Fibroblast of lung (primary cell): ENCODE results near the gene TOLLIP. TPM values are rescaled to one million over a fixed set of nuclear protein-coding genes. Genes with fewer than 3 reads are reported as not detected.
A peak's percentile ranks its signal among the peaks of the same experiment; 100 is the strongest.

Source experiments
- DNase-seq, 2 donors: peaks; one replicate each; pipeline versions ENCODE4 v3.0.0 to v3.0.0-alpha.2; 2010; ENCODE audit warnings: low read depth in 2 of 2
- H2AFZ ChIP-seq: 2 replicates; pipeline ENCODE4 v1.5.1; 2012; ENCODE audit warnings: low read length, control low read depth, inconsistent platforms
- H3K27ac ChIP-seq: 2 replicates; pipeline ENCODE4 v1.5.1; 2011; ENCODE audit warnings: low read length, control low read depth; ENCODE audit not compliant: insufficient read depth
- H3K27me3 ChIP-seq: 2 replicates; pipeline ENCODE4 v1.5.1; 2011; ENCODE audit warnings: mild to moderate bottlenecking, low read length; ENCODE audit not compliant: control insufficient read depth, insufficient read depth
- H3K36me3 ChIP-seq: 2 replicates; pipeline ENCODE4 v1.5.1; 2011; ENCODE audit warnings: low read length; ENCODE audit not compliant: control insufficient read depth, insufficient read depth
- H3K4me1 ChIP-seq: 2 replicates; pipeline ENCODE4 v1.5.1; 2011; ENCODE audit warnings: low read length; ENCODE audit not compliant: control insufficient read depth, insufficient read depth; ENCODE audit errors: extremely low read depth
- H3K4me2 ChIP-seq: 2 replicates; pipeline ENCODE4 v1.5.1; 2011; ENCODE audit warnings: low read length, control low read depth; ENCODE audit not compliant: insufficient read depth; ENCODE audit errors: extremely low read depth
- H3K4me3 ChIP-seq, 4 experiments: fragments of 200-600 bp in 1 of 4; sonication (generic) in 1 of 4; replicated peaks in 1 of 4; 2 replicates each; pipeline ENCODE4 v1.5.1; 2011 to 2016; ENCODE audit warnings: low read length in 4 of 4, low read depth in 3 of 4, mild to moderate bottlenecking in 3 of 4, control low read depth in 2 of 4, inconsistent platforms in 1 of 4, mixed read lengths in 1 of 4; ENCODE audit not compliant: insufficient read depth in 1 of 4; ENCODE audit errors: control extremely low read depth in 1 of 4
- H3K79me2 ChIP-seq: 2 replicates; pipeline ENCODE4 v1.5.1; 2012; ENCODE audit warnings: mild to moderate bottlenecking, low read length, inconsistent platforms; ENCODE audit not compliant: control insufficient read depth, insufficient read depth
- H3K9ac ChIP-seq: 2 replicates; pipeline ENCODE4 v1.5.1; 2011; ENCODE audit warnings: mild to moderate bottlenecking, low read length, control low read depth; ENCODE audit not compliant: insufficient read depth
- H3K9me3 ChIP-seq: 2 replicates; pipeline ENCODE4 v1.5.1; 2012; ENCODE audit warnings: low read depth, low read length; ENCODE audit not compliant: control insufficient read depth, insufficient read depth
- H4K20me1 ChIP-seq: 2 replicates; pipeline ENCODE4 v1.5.1; 2011; ENCODE audit warnings: low read length; ENCODE audit not compliant: control insufficient read depth, insufficient read depth; ENCODE audit errors: extremely low read depth
- CTCF ChIP-seq, 2 donors: IDR thresholded peaks in 1 of 2; conservative IDR thresholded peaks in 1 of 2; 1 replicate in 1 of 2; 2 replicates in 1 of 2; pipeline ENCODE4 v1.5.1; 2011 to 2012; ENCODE audit warnings: low read length in 2 of 2, control low read depth in 1 of 2, inconsistent platforms in 1 of 2, low read depth in 1 of 2, mild to moderate bottlenecking in 1 of 2
- EZH2 ChIP-seq: IDR thresholded peaks from 2 replicates; pipeline ENCODE4 v1.5.1; 2012; ENCODE audit warnings: low read length, control low read depth, mild to moderate bottlenecking; ENCODE audit errors: missing control alignments
- polyA plus RNA-seq, 2 donors: library from polyadenylated mRNA; depleted of rRNA in 1 of 2; stranded (reverse) in 1 of 2; unstranded in 1 of 2; fragments of >200 nt; gene quantifications; 2 replicates each; pipeline ENCODE4 v1.2.1, GENCODE V29; 2011 to 2012; ENCODE audit warnings: missing spikeins in 1 of 2
- total RNA-seq: library from RNA; depleted of rRNA; stranded (reverse); fragments of >200 nt; gene quantifications from 2 replicates; pipeline ENCODE4 v1.2.1, GENCODE V29; 2014

TOLLIP gene
- total and polyA plus RNA-seq, 2 donors (not counting 1 experiment from before 2014, with no cell fraction given): 28.4 to 34.6 TPM

- no peaks in the 10 kb centered on the region for H3K9me3 ChIP-seq
- TF ChIP-seq CTCF (conservative IDR thresholded peaks at IDR 0.05 in 1 of 2, IDR thresholded peaks at IDR 0.05 in 1 of 2; ENCODE audit: low read depth in 1 of 2, low read length in 2 of 2): no peak
- TF ChIP-seq EZH2: no peak
- H3K79me2 ChIP-seq: no peaks in the 10 kb centered on the region
- H3K27me3 ChIP-seq: no peaks in the 10 kb centered on the region
- no peaks in the 10 kb centered on the region for H3K36me3 ChIP-seq
- DNase-seq: no peak
- no peaks in the 10 kb centered on the region for H4K20me1 ChIP-seq
- H2AFZ ChIP-seq: no peak overlapping the region
- no peak overlapping the region for H3K9ac ChIP-seq
- H3K4me2 ChIP-seq: no peak overlapping the region
- no peak overlapping the region for H3K4me3 ChIP-seq
- H3K27ac ChIP-seq: no peak overlapping the region
- H3K4me1 ChIP-seq: no peaks in the 10 kb centered on the region
Measured at GRCh38 chr11:1261241-1262071, 48.0 kb downstream of the TOLLIP start.

GRCh38 chr11:1260620-1261019 is 48.8 kb downstream of the TOLLIP start:
- no peaks in the 10 kb centered on the region for H3K9me3 ChIP-seq
- no peaks in the 10 kb centered on the region for H4K20me1 ChIP-seq
- H2AFZ ChIP-seq: no peak overlapping the region
- no peaks in the 10 kb centered on the region for H3K79me2 ChIP-seq
- no peaks in the 10 kb centered on the region for H3K36me3 ChIP-seq
- DNase-seq: no peak
- H3K9ac ChIP-seq: no peak overlapping the region
- H3K27ac ChIP-seq: no peak overlapping the region
- no peak overlapping the region for H3K4me3 ChIP-seq
- no peak overlapping the region for H3K4me2 ChIP-seq
- no peak for TF ChIP-seq EZH2
- TF ChIP-seq CTCF (conservative IDR thresholded peaks at IDR 0.05 in 1 of 2, IDR thresholded peaks at IDR 0.05 in 1 of 2; ENCODE audit: low read depth in 1 of 2, low read length in 2 of 2): no peak
- no peaks in the 10 kb centered on the region for H3K27me3 ChIP-seq
- no peaks in the 10 kb centered on the region for H3K4me1 ChIP-seq

GRCh38 chr11:1260023-1260501 is 49.4 kb downstream of the TOLLIP start:
- no peak overlapping the region for H2AFZ ChIP-seq
- DNase-seq: peak in 1 of 2 donors; percentile 37

More at GRCh38 chr11:1260023-1260501, 49.4 kb downstream of the TOLLIP start:
- Histone ChIP-seq H3K4me3 (no peak overlapping the region), H3K79me2 (no peaks in the 10 kb centered on the region), H3K4me2 (no peak overlapping the region), H4K20me1 (no peaks in the 10 kb centered on the region), H3K9ac (no peak overlapping the region), H3K9me3 (no peaks in the 10 kb centered on the region), H3K4me1 (no peaks in the 10 kb centered on the region), H3K27ac (no peak overlapping the region), H3K36me3 (no peaks in the 10 kb centered on the region), H3K27me3 (no peaks in the 10 kb centered on the region)
- TF ChIP-seq CTCF (conservative IDR thresholded peaks at IDR 0.05 in 1 of 2, IDR thresholded peaks at IDR 0.05 in 1 of 2; ENCODE audit: low read depth in 1 of 2, low read length in 2 of 2) (no peak), EZH2 (no peak)
